Endothelial cell of umbilical vein (primary cell): Measurements from ENCODE around the gene C19orf25. TPM values are rescaled to one million over a fixed set of nuclear protein-coding genes. Genes with fewer than 3 reads are reported as not detected.

Experiments used
- BruUV-seq: library from RNA; stranded (reverse); fragments of 400-500 nt; replicated peaks from 2 replicates; lab custom pipeline; 2021; lab: Mats Ljungman, UMichigan
- CTCF ChIA-PET: fragments of 300-600, 350-600 bp; sonication (Branson Sonifier 250); formaldehyde crosslinking; loops from one replicate; lab custom pipeline; 2021; ENCODE audit warnings: antibody characterized with exemption, inconsistent platforms; lab: Charles Lee
- POLR2A ChIA-PET: fragments of 300-600, 350-600 bp; sonication (Branson Sonifier 250); formaldehyde crosslinking; loops from one replicate; lab custom pipeline; 2021; ENCODE audit warnings: antibody characterized with exemption, inconsistent platforms; lab: Charles Lee
- DNase-seq: peaks from one replicate; pipeline ENCODE4 v3.0.0-alpha.2; 2011; ENCODE audit warnings: low read depth, low spot score
- FAIRE-seq: peaks from 2 replicates; lab custom pipeline; 2011; peaks lifted over from hg19 to GRCh38; lab: Jason Lieb, UNC
- H2AFZ ChIP-seq: 2 replicates; pipeline ENCODE4 v1.6.0; 2012; ENCODE audit warnings: low read depth, low read length, control low read depth, inconsistent platforms
- H3K27ac ChIP-seq: 2 replicates; pipeline ENCODE4 v1.5.1; 2011; ENCODE audit warnings: low read depth, mild to moderate bottlenecking, control low read depth, low read length, moderate library complexity; ENCODE audit not compliant: insufficient read depth
- H3K27me3 ChIP-seq, 2 experiments: 2 replicates each; pipeline versions ENCODE4 v1.6.0 to v1.6.1; 2011; ENCODE audit warnings: low read length in 2 of 2, mixed read lengths in 1 of 2; ENCODE audit not compliant: control insufficient read depth in 2 of 2, insufficient read depth in 2 of 2
- H3K36me3 ChIP-seq, 2 experiments: 2 replicates in 1 of 2; 3 replicates in 1 of 2; pipeline ENCODE4 v1.5.1; 2011; ENCODE audit warnings: low read length in 2 of 2, mild to moderate bottlenecking in 1 of 2, moderate library complexity in 1 of 2; ENCODE audit not compliant: control insufficient read depth in 2 of 2, insufficient read depth in 2 of 2; ENCODE audit errors: extremely low read depth in 1 of 2
- H3K4me1 ChIP-seq: 3 replicates; pipeline ENCODE4 v1.5.1; 2011; ENCODE audit warnings: mild to moderate bottlenecking, low read length; ENCODE audit not compliant: control insufficient read depth, insufficient read depth; ENCODE audit errors: extremely low read depth
- H3K4me2 ChIP-seq: 2 replicates; pipeline ENCODE4 v1.6.1; 2011; ENCODE audit warnings: low read length, control low read depth, mixed read lengths; ENCODE audit not compliant: insufficient read depth
- H3K4me3 ChIP-seq, 3 experiments: fragments of 200-600 bp in 1 of 3; sonication (generic), shearing (Covaris generic) in 1 of 3; replicated peaks in 1 of 3; 2 replicates each; pipeline ENCODE4 v1.5.1; 2011 to 2016; ENCODE audit warnings: control low read depth in 3 of 3, low read length in 3 of 3, mild to moderate bottlenecking in 2 of 3, inconsistent platforms in 1 of 3, low read depth in 1 of 3, moderate library complexity in 1 of 3; ENCODE audit not compliant: insufficient read depth in 1 of 3
- H3K79me2 ChIP-seq: 2 replicates; pipeline ENCODE4 v1.6.0; 2012; ENCODE audit warnings: low read length, inconsistent platforms; ENCODE audit not compliant: control insufficient read depth, insufficient read depth
- H3K9ac ChIP-seq: replicated peaks from 2 replicates; pipeline ENCODE3; 2011; ENCODE audit warnings: low read length, control low read depth; ENCODE audit not compliant: insufficient read depth; ENCODE audit errors: extremely low read depth
- H3K9me1 ChIP-seq: replicated peaks from 3 replicates; pipeline ENCODE4 v1.6.0; 2011; ENCODE audit warnings: mild to moderate bottlenecking, low read length; ENCODE audit not compliant: control insufficient read depth, insufficient read depth; ENCODE audit errors: extremely low read depth
- H3K9me3 ChIP-seq: replicated peaks from 2 replicates; pipeline ENCODE4 v1.5.1; 2012; ENCODE audit warnings: low read length, inconsistent platforms; ENCODE audit not compliant: control insufficient read depth, insufficient read depth
- H4K20me1 ChIP-seq: replicated peaks from 2 replicates; pipeline ENCODE3; 2011; ENCODE audit warnings: mild to moderate bottlenecking, low read length; ENCODE audit not compliant: control insufficient read depth, insufficient read depth; ENCODE audit errors: extremely low read depth
- MYC ChIP-seq: IDR thresholded peaks from one replicate; pipeline ENCODE4 v1.6.1; 2011; ENCODE audit warnings: mild to moderate bottlenecking, low read depth, low read length
- POLR2A ChIP-seq: IDR thresholded peaks from 2 replicates; pipeline ENCODE4 v1.6.1; 2012; ENCODE audit warnings: low read depth, mild to moderate bottlenecking, control low read depth, low read length
- dilution Hi-C: fragments of 300-500 bp; cut with MboI; formaldehyde crosslinking; loops from one replicate; pipeline ENCODE4 v1.15.0; 2019; ENCODE audit warnings: low sequenced_read_pairs; ENCODE audit not compliant: extremely low pct_ligation_motif_present
- intact Hi-C: fragments of 100-400 bp; cut with micrococcal nuclease; formaldehyde crosslinking; loops from one replicate; pipeline ENCODE4 v1.10.0; 2022
- polyA plus RNA-seq, 4 experiments: library from polyadenylated mRNA; depleted of rRNA in 3 of 4; stranded (reverse) in 3 of 4; unstranded in 1 of 4; fragments of >200 nt; gene quantifications; 2 replicates each; pipeline versions ENCODE4 v1.2.1 to v1.2.3, GENCODE V29; 2011 to 2012; ENCODE audit warnings: missing spikeins in 1 of 4
- total RNA-seq: library from RNA; stranded (reverse); gene quantifications from 2 replicates; pipeline ENCODE4 v1.2.3, GENCODE V29; 2021
- TF ChIP-seq, protein P1 (sequence below), 2 donors: IDR thresholded peaks; 1 replicate in 1 of 2; 2 replicates in 1 of 2; pipeline ENCODE4 v1.5.1; 2011; ENCODE audit warnings: low read length in 2 of 2, mild to moderate bottlenecking in 2 of 2, moderate library complexity in 2 of 2, control low read depth in 1 of 2, inconsistent platforms in 1 of 2, low read depth in 1 of 2; ENCODE audit not compliant: insufficient read depth in 1 of 2; ENCODE audit errors: extremely low read depth in 1 of 2

Gene C19orf25
- total and polyA plus RNA-seq, 2 donors (not counting 3 experiments of a cell fraction or from before 2014, with no cell fraction given) = 28.0 to 34.6 TPM

DNA sequence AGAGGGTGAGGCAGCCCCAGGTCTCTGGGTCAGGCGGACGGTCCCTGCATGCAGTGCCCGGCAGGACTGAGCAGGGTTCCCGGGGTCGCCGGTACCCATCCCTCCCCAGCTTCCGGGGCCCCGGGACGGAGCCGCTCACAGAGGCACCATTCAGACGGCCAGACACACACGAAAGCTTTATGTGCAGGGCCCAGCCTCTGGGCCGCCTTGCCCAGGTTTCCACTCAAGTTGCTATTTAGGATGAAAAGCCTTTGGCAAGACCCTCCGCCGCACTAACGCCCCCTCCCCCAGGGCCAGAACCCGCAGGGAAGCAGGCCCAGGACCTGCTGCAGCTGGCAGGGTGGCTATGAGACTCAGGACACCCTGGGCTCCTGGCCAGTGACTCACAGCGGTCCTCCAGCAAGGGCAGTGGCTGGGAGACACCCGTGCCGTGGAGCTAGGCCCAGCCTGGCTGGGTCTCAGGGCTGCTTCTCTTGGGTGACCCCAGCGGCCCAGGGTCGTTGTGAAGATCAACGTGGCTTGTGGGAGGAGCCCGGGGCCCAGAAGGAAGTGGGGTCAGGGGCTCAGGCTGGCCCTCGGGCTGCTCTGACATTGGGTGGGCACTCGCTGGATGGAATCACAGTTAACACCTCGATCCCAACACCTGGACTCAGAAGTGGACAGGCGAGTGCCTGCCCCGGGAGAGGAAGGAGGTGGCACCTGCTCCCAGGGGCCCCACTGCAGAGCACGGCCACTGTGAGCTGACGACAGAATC, 4.8 kb downstream of the C19orf25 start:
- TF ChIP-seq POLR2A (no peak), MYC (no peak)
- TF ChIP-seq, protein P1, sequence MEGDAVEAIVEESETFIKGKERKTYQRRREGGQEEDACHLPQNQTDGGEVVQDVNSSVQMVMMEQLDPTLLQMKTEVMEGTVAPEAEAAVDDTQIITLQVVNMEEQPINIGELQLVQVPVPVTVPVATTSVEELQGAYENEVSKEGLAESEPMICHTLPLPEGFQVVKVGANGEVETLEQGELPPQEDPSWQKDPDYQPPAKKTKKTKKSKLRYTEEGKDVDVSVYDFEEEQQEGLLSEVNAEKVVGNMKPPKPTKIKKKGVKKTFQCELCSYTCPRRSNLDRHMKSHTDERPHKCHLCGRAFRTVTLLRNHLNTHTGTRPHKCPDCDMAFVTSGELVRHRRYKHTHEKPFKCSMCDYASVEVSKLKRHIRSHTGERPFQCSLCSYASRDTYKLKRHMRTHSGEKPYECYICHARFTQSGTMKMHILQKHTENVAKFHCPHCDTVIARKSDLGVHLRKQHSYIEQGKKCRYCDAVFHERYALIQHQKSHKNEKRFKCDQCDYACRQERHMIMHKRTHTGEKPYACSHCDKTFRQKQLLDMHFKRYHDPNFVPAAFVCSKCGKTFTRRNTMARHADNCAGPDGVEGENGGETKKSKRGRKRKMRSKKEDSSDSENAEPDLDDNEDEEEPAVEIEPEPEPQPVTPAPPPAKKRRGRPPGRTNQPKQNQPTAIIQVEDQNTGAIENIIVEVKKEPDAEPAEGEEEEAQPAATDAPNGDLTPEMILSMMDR (IDR thresholded peaks at IDR 0.05; ENCODE audit: extremely low read depth in 1 of 2, insufficient read depth in 1 of 2, low read depth in 1 of 2, low read length in 2 of 2) = no peak
- CTCF ChIA-PET = interaction anchor here (0.9 to 2.4 kb wide), 4 partner anchors 8 to 29 kb away, joined by 3 to 12 read pairs (median 4); no protein-coding TSS in a partner anchor

More for the DNA sequence above, 4.8 kb downstream of the C19orf25 start:
- Histone ChIP-seq H3K36me3 (peaks cover 0 to 3% of the 10 kb centered on the region in 2 experiments), H3K27ac (no peak overlapping the region), H4K20me1 (no peaks in the 10 kb centered on the region), H3K4me3 (no peak overlapping the region), H3K9me1 (no peaks in the 10 kb centered on the region), H3K9me3 (no peaks in the 10 kb centered on the region), H3K9ac (no peak overlapping the region), H3K27me3 (peaks cover 22 to 40% of the 10 kb centered on the region in 2 experiments), H3K4me2 (no peak overlapping the region), H3K4me1 (peaks cover 7% of the 10 kb centered on the region), H3K79me2 (peaks cover 5% of the 10 kb centered on the region), H2AFZ (no peak overlapping the region)
- no peak for DNase-seq
- POLR2A ChIA-PET = no interaction called here
- dilution Hi-C loops (no loop called here), intact Hi-C loops (no loop called here)
- FAIRE-seq = no peak
- no TSS peak for BruUV-seq
